ENCODE results near the gene NFKBIL1.

Gene NFKBIL1

DNA sequence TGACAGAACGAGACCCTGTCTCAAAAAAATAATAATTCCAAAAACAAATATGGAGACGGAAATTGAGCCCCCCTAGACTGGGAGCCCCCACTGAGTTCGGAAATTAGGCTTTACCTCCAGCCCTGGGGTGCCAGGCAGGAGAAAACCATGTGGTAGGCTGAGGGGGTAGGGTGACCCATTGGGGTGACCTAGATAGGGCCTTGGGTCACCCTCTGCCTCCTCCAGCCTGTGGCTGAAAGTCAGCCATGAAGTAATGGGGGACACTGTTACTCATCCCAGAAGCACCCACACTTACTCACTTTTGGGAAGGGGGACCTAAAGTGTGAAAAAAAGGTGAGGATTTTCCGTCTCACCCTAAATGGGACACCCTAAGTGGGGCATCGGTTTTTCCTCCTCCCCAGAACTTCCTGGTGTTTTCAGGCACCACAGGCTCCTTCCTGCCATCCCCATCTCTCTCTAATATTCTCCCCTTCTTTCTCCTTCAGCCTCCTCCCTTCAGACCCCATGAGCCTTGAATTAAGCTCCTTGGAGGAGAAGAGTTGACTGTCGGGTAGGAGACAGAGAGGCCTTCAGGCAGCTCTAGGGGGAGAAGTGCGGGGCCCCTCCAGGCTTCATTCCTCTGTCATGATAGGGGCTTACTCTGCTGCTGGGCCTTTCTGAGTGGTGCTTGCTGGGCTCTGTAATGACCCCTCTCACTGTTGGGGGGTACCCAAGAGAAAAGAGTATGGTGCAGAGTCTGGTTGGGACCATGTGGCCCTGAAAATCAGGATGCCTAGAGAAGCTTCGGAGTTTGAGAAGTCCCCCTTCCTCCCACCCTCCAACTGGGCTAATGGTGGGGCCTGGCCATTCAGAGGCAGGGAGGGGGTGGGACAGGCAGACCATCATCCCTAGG is 32.4 kb downstream of the NFKBIL1 start:
- TF ChIP-seq, protein P1, sequence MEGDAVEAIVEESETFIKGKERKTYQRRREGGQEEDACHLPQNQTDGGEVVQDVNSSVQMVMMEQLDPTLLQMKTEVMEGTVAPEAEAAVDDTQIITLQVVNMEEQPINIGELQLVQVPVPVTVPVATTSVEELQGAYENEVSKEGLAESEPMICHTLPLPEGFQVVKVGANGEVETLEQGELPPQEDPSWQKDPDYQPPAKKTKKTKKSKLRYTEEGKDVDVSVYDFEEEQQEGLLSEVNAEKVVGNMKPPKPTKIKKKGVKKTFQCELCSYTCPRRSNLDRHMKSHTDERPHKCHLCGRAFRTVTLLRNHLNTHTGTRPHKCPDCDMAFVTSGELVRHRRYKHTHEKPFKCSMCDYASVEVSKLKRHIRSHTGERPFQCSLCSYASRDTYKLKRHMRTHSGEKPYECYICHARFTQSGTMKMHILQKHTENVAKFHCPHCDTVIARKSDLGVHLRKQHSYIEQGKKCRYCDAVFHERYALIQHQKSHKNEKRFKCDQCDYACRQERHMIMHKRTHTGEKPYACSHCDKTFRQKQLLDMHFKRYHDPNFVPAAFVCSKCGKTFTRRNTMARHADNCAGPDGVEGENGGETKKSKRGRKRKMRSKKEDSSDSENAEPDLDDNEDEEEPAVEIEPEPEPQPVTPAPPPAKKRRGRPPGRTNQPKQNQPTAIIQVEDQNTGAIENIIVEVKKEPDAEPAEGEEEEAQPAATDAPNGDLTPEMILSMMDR (IDR thresholded peaks at IDR 0.05; ENCODE audit: insufficient read depth, low read length, missing control alignments): no peak
- ChIA-PET POLR2A (interaction anchor here (1.0 kb wide), 1 partner anchor 11 kb away, joined by 4 read pairs; no protein-coding TSS in a partner anchor), CTCF (interaction anchor here (1.1 to 31.3 kb wide), 11 partner anchors 9 to 151 kb away, joined by 3 to 1569 read pairs (median 4); partner anchors contain the start of genes ATP6V1G2, DDX39B, LTA and LY6G5C)

DNA sequence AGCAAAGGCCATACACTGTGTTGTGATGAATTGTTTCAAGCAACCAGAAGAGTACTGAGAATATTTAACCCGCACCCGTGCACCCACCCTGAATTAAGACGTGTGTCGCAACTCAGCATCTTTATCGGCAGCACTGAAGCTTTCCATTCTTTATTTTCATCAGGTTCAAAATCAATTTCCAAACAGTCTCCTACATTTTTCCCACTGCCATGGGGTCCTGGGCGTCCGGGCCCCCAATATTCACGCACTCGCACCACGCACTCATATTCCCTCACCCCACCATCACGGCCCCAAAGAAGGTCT is 33.0 kb downstream of the NFKBIL1 start:
- ChIA-PET POLR2A (interaction anchor here (1.0 to 1.9 kb wide), 3 partner anchors 12 to 33 kb away, joined by 4 read pairs; partner anchors contain the start of gene NFKBIL1), CTCF (interaction anchor here (1.1 to 31.3 kb wide), 12 partner anchors 9 to 150 kb away, joined by 3 to 1569 read pairs (median 4); partner anchors contain the start of genes ATP6V1G2, DDX39B, LTA and LY6G5C)
- H3K4me3 ChIP-seq (ENCODE audit: low read depth, low read length): peak overlapping the region; percentile 89
- TF ChIP-seq, protein P1 (IDR thresholded peaks at IDR 0.05; ENCODE audit: insufficient read depth, low read length, missing control alignments): no peak
- DNase-seq (ENCODE audit: low read depth, low spot score): no peak

More for the DNA sequence above, 32.4 kb downstream of the NFKBIL1 start:
- no peak for DNase-seq (ENCODE audit: low read depth, low spot score)
- H3K4me3 ChIP-seq (ENCODE audit: low read depth, low read length): no peak overlapping the region

DNA sequence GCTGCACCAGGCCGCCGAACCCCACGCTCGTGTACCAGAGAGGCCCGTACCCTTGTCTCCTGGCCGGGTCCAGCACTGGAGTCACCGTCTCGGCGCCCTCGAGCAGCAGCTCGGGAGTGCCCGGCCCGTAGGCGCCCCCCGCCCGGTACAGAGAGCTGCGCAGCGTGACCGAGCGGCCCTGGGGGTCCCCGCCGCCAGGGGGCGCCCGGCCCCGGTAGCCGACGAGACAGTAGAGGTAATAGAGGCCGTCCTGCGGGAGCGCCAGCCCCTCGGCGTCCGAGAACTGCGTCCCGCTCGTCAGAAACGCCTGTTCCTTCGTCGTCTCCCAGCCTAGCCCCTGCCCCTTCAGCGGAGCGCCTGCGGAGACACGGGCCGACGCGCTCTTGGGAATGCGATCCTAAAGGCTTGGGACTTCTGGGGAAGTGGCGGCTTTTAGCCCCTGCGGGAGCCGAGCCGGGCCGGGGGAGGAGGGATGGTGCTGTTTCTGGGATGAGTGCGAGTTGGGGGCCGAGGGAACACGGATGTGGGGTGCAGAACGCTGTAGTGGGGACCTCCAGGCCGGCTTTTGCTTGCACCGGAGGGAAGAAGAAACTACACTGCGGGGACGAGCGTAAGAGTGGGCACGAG is 33.5 kb downstream of the NFKBIL1 start:
- ChIA-PET CTCF (interaction anchor here (1.1 to 31.3 kb wide), 10 partner anchors 8 to 149 kb away, joined by 3 to 1569 read pairs (median 5); partner anchors contain the start of genes ATP6V1G2, DDX39B, LTA and NCR3), POLR2A (interaction anchor here (0.6 to 1.9 kb wide), 4 partner anchors 12 to 33 kb away, joined by 3 to 4 read pairs (median 4); partner anchors contain the start of gene NFKBIL1)
- TF ChIP-seq, protein P1 (IDR thresholded peaks at IDR 0.05; ENCODE audit: insufficient read depth, low read length, missing control alignments): peak; percentile 93
- peak overlapping the region; percentile 89 for H3K4me3 ChIP-seq (ENCODE audit: low read depth, low read length)
- no peak for DNase-seq (ENCODE audit: low read depth, low spot score)

DNA sequence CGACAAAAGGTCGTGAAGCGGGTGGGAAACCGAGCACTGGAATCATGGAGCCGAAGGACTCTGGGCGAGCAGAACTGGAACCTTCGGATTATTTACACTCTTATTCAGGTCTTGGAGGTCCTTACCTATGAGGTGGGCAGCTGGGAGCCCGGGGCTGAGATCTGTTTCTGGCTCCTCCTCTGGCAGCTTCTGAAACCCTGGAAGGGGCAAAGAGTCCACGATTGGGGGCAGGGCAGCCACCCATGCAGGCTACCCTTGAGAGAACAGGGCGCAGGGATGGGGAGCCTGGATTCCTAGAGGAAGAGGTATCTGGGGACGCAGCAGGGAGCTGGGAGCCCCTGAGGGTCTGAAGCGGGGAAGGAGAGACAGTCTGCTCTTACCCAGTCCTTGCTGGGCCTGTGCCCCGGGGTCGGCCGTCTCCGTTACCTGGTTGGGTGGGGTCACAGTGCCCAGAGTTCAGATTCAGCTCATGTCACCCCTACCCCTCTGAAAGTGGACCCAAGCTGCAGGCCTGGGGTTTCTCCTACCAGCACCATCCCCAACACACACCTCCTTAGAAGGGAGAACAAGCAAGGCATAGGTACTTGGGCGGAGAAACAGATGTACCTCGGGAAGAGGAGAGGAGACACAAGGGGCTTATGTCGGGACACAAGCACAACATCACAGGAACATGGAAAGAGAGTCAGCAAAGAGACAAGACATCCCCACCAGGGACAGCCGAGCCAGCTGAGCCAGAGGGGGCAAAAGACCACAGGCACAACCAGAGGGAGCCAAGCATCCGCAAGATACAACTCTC is 34.2 kb downstream of the NFKBIL1 start:
- CTCF ChIA-PET: interaction anchor here (1.1 to 31.3 kb wide), 7 partner anchors 7 to 72 kb away, joined by 3 to 1569 read pairs (median 7); partner anchors contain the start of genes ATP6V1G2, DDX39B, LTA and NCR3
- H3K4me3 ChIP-seq (ENCODE audit: low read depth, low read length): peak overlapping the region; percentile 89
- TF ChIP-seq, protein P1 (IDR thresholded peaks at IDR 0.05; ENCODE audit: insufficient read depth, low read length, missing control alignments): no peak
- DNase-seq (ENCODE audit: low read depth, low spot score): no peak
- POLR2A ChIA-PET: interaction anchor here (0.6 to 1.9 kb wide), 3 partner anchors 17 to 34 kb away, joined by 3 to 4 read pairs (median 4); partner anchors contain the start of gene NFKBIL1

DNA sequence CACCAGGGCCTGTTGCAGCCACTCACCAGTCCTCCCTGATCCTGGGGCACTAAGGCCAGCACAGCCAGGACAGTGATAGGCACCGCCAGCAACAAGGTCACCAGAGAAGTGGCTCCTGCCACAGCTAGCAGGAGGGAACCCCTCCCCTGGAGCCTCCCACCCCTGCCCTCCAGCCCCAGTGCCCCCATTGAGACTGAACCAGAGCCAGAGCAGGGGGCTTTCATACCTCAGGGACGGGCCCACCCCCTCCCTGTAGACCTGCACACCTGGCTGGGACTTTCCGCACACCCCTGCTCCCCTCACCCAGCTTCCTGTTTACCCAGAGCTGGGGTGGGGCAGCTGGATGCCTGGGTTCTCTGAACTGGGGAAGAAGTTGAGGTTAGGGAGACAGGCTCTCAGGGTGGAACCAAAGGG is 34.8 kb downstream of the NFKBIL1 start, which contains the start of gene LTB:
LTB (minus strand) TSS at position 195 of the 414 bp plus-strand sequence; CDS start at position 188, 7 bp downstream.
- peak within 1 kb of the TSS; percentile 89 for H3K4me3 ChIP-seq (ENCODE audit: low read depth, low read length)
- DNase-seq (ENCODE audit: low read depth, low spot score): no peak
- ChIA-PET CTCF (interaction anchor here (1.1 to 31.3 kb wide), 5 partner anchors 7 to 54 kb away, joined by 3 to 1569 read pairs (median 40); partner anchors contain the start of genes ATP6V1G2, DDX39B, LTA and NCR3), POLR2A (interaction anchor here (1.9 kb wide), 2 partner anchors 16 to 35 kb away, joined by 4 read pairs; partner anchors contain the start of gene NFKBIL1)
- TF ChIP-seq, protein P1 (IDR thresholded peaks at IDR 0.05; ENCODE audit: insufficient read depth, low read length, missing control alignments): no peak

Data from AG04449 (cell line).